Small intestine (tissue), 16 donors: ENCODE data around the gene LRRN4CL. TPM values are rescaled to one million over a fixed set of nuclear protein-coding genes. Genes with fewer than 3 reads are reported as not detected.
"Not testable (repeated sequence)": the region's sequence is repeated elsewhere in the genome, so short reads cannot be mapped to it uniquely, and the experiment has no call there.

Source experiments
- DNase-seq, 2 donors: peaks; one replicate each; pipeline versions ENCODE4 v3.0.0 to v3.0.0-alpha.2; 2013
- FAIRE-seq: peaks from 2 replicates; lab custom pipeline; 2012; peaks lifted over from hg19 to GRCh38; lab: Jason Lieb, UNC
- H3K27ac ChIP-seq, 3 donors: one replicate each; pipeline ENCODE4 v1.5.1; 2013; ENCODE audit warnings: low read length in 2 of 3, mild to moderate bottlenecking in 2 of 3, control low read depth in 1 of 3, inconsistent platforms in 1 of 3, low read depth in 1 of 3, moderate library complexity in 1 of 3
- H3K27me3 ChIP-seq, 3 donors: one replicate each; pipeline ENCODE4 v1.6.1; 2013; ENCODE audit warnings: low read length in 3 of 3, inconsistent platforms in 1 of 3; ENCODE audit not compliant: control insufficient read depth in 3 of 3, insufficient read depth in 3 of 3
- H3K36me3 ChIP-seq, 3 donors: one replicate each; pipeline ENCODE4 v1.6.1; 2013; ENCODE audit warnings: low read length in 3 of 3, inconsistent platforms in 1 of 3, low read depth in 1 of 3, mild to moderate bottlenecking in 1 of 3, moderate library complexity in 1 of 3; ENCODE audit not compliant: control insufficient read depth in 3 of 3, insufficient read depth in 2 of 3
- H3K4me1 ChIP-seq, 3 donors: one replicate each; pipeline ENCODE4 v1.6.1; 2013; ENCODE audit warnings: low read length in 2 of 3, inconsistent platforms in 1 of 3, low read depth in 1 of 3, mild to moderate bottlenecking in 1 of 3, moderate library complexity in 1 of 3; ENCODE audit not compliant: control insufficient read depth in 3 of 3, insufficient read depth in 2 of 3
- H3K4me3 ChIP-seq, 3 donors: one replicate each; pipeline ENCODE4 v1.5.1; 2013; ENCODE audit warnings: low read length in 3 of 3, control low read depth in 1 of 3, inconsistent platforms in 1 of 3, low read depth in 1 of 3, mild to moderate bottlenecking in 1 of 3, moderate library complexity in 1 of 3
- H3K9me3 ChIP-seq, 2 donors: one replicate each; pipeline ENCODE4 v1.6.1; 2013; ENCODE audit warnings: low read depth in 1 of 2, low read length in 1 of 2; ENCODE audit not compliant: control insufficient read depth in 2 of 2, insufficient read depth in 1 of 2
- WGBS, 3 donors: extraction: QIAGEN DNeasy Blood & Tissue Kit; methylation state at CpG; one replicate each; pipeline ENCODE4 v1.1.7; 2013; 5-methylcytosine and 5-hydroxymethylcytosine counted together
- long read RNA-seq, 10 donors: transcript quantifications; one replicate each; lab custom pipeline, GENCODE V29; 2026
- polyA plus RNA-seq, 4 donors: library from polyadenylated mRNA; stranded (reverse) in 3 of 4; unstranded in 1 of 4; fragments of 200-250 nt in 3 of 4; fragments of 120-200 nt in 1 of 4; gene quantifications; one replicate each; pipeline versions ENCODE4 v1.2.1 to v1.2.3, GENCODE V29; 2013
- donor health status: healthy with polysubstance abuse.
- donor health status: control.
- donor health status: control.
- donor health status: Bipolar disorder and iron deficiency.
- donor health status: healthy.

Gene LRRN4CL
- polyA plus RNA-seq: 1 to 10 TPM in 1 of 4 donors, under 1 TPM in 2, not detected in 1; 0.27 to 5.5 (median 0.55) TPM
- long read RNA-seq, donor 1: 0 reads
- long read RNA-seq, donor 2: 0 reads
- long read RNA-seq, donor 3, partial matches to known transcripts: 0 of 1 reads
- long read RNA-seq, donor 3, other reads (novel, unspliced or antisense): 0 of 1 reads
- long read RNA-seq, donor 4: 0 reads
- long read RNA-seq, donor 5: 0 reads
- long read RNA-seq, donor 6: 0 reads
- long read RNA-seq, donor 7: 0 reads
- long read RNA-seq, donor 8, partial matches to known transcripts: 0 of 1 reads
- long read RNA-seq, donor 8, other reads (novel, unspliced or antisense): 0 of 1 reads
- long read RNA-seq, donor 9: 0 reads
- long read RNA-seq, donor 10, partial matches to known transcripts: 0 of 2 reads
- long read RNA-seq, donor 10, other reads (novel, unspliced or antisense): 0 of 2 reads

DNA sequence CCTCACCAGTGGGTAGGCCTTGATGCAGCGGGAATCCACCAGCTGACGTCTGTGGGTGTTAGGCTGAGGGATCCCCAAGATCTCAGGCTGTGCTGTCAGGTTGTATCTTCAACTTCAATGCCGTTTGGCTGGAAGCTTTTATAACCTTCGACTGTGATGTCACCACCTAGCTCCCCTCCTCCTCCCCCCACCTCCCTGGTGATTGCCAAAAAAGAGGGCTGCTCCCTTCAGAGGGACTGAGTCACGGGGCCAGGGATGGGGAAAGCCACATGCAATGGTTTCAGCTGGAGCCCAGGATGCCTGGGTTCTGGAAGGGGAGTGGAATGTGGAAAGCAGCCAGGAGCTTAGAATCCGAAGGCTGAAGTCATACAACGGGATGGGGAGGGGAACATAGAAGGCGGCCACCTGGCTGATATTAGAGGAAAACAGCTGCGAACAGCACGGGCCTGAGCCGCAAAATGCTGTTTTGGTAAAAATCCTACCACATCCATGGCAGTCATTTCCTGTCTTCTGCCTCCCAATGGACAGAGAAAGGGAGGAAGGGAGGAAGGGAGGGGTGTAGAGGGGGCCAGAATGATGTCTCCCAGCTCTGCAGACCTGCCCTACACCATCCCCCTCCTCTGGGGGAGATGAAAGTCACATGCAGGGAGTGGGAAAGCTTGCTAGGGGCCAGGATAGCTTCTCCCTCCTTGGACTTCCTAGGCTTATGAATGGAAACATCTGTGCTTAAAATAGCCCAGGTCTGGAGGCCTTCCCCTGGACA lies at the start of gene LRRN4CL:
TSS of gene LRRN4CL (minus strand) at position 110 of the 763 bp plus-strand sequence. CDS start 1,022 bp downstream, outside the sequence.
- peak within 1 kb of the TSS in 1 of 3 donors; percentile 33 for H3K4me3 ChIP-seq
- WGBS, 3 donors: 45 to 52% (median 47%) methylated on average over 11 of the region's 11 CpGs
- peak within 1 kb of the TSS in 2 of 3 donors; percentile 67 to 76 for H3K27ac ChIP-seq

DNA sequence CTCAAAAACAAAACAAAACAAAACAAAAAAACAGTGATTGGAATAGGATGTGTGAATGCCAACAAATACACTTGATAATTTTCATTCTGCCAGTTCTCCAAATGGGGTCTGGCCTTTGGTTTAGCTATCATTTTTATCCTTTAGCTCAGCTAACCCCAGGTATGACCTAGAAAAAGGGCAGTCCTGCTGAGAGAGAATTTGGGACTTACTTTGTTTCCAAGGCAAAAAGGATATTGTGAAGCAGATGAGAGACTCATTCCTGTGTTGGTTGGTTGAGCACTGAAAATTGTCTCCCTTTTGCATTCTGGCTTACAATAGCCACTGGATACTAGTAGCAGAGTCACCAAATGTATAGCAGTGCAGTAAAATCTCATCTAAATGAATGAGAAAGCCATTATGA lies 47.9 kb upstream of the LRRN4CL start:
- no peak for DNase-seq
- no peak overlapping the region for H3K4me3 ChIP-seq
- H3K27ac ChIP-seq: no peak overlapping the region
- no peak for FAIRE-seq
- no peaks in the 10 kb centered on the region for H3K27me3 ChIP-seq
- no peaks in the 10 kb centered on the region for H3K9me3 ChIP-seq
- H3K4me1 ChIP-seq: no peaks in the 10 kb centered on the region
- peaks cover 4 to 66% (median 16%) of the 10 kb centered on the region in 3 donors for H3K36me3 ChIP-seq

More for the DNA sequence above, at the start of gene LRRN4CL:
- DNase-seq (peak in 1 of 2 donors; percentile 36), FAIRE-seq (no peak)
- peaks cover 0 to 14% (median 4%) of the 10 kb centered on the region in 3 donors for H3K4me1 ChIP-seq
- H3K36me3 ChIP-seq: peaks cover 0 to 54% (median 15%) of the 10 kb centered on the region in 3 donors
- H3K9me3 ChIP-seq: no peaks in the 10 kb centered on the region
- H3K27me3 ChIP-seq: peaks cover 0 to 22% (median 0%) of the 10 kb centered on the region in 3 donors

DNA sequence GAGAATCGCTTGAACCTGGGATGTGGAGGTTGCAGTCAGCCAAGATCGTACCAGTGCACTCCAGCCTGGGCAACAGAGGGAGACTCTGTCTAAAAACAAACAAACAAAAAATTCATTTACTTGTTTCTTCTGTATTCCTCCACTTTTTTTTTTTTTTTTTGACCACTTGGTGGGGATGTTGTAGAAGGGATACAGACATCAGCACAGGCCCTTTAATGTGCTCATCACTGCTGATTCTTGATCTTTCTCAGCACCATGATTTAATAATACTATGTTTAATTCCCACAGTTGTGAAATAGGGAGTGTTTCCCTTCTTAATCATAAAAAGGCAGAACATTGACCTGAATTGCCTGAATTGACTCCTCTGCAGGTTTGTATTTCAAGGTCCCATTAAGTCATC lies 43.5 kb upstream of the LRRN4CL start:
- FAIRE-seq (no peak), DNase-seq (no peak)
- no peak overlapping the region for H3K4me3 ChIP-seq
- H3K36me3 ChIP-seq: peaks cover 4 to 45% (median 7%) of the 10 kb centered on the region in 3 donors
- no peak overlapping the region for H3K27ac ChIP-seq
- H3K9me3 ChIP-seq: no peaks in the 10 kb centered on the region
- peaks cover 2% of the 10 kb centered on the region in 3 donors for H3K4me1 ChIP-seq
- 74 to 88% (median 77%) methylated on average over 2 of the region's 2 CpGs for WGBS, 3 donors
- H3K27me3 ChIP-seq: no peaks in the 10 kb centered on the region

DNA sequence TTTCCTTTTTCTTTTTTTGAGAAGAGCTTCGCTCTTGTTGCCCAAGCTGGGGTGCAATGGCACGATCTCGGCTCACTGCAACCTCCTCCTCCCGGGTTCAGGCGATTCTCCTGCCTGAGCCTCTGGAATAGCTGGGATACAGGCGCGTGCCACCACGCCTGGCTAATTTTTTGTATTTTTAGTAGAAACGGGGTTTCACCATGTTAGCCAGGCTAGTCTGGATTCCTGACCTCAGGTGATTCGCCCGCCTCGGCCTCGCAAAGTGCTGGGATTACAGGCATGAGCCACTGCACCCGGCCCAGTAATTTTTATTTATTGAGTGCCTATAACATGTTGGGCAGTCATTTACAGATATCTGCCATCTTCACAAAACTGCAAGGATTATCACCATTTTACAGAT lies 40.7 kb upstream of the LRRN4CL start:
- H3K4me3 ChIP-seq, H3K27me3 ChIP-seq, FAIRE-seq, H3K4me1 ChIP-seq, DNase-seq, H3K27ac ChIP-seq, H3K9me3 ChIP-seq: not testable (repeated sequence)
- H3K36me3 ChIP-seq: peaks cover 3 to 31% (median 4%) of the 10 kb centered on the region in 3 donors
- WGBS, 3 donors: 73 to 86% (median 73%) methylated on average over 14 of the region's 14 CpGs

DNA sequence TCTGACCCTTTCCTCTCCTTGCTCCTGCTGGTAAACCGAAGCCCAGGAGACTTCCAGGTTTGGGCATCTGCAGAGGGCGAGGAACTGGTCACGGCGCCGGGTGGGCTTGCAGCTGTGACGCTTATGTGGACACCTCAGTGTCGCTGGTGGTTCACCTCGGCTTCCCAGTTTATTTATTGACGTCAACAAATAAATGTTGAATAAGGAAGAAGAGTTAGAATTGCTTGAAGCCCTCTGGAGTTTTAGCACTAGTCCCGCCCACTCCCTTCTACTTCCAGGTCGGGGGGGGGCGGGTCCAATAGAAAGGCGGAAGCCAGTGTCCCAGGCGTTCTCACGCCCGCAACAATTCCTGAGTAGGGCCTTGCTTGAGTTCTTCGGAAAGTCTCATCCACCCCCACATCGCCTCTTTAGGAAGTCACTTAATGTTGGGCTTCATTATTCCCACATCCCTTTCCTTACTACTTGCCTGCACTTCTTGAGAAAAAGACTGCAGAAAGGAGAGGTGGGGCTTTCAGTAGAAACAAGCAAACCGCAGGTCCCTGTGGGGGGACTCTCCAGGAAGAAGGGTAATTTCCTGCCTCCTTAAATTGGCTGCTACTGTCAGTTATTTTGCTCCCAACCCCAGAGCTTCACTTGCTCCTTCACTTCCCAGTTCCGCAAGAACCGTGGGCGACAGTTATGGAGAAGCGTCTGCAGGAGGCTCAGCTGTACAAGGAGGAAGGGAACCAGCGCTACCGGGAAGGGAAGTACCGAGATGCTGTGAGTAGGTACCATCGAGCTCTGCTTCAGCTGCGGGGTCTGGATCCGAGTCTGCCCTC lies 39.0 kb upstream of the LRRN4CL start, which contains the start of gene TTC9C:
TSS of gene TTC9C (plus strand) at position 316 of the 818 bp plus-strand sequence. CDS start at position 679, 363 bp downstream.
- no peak for FAIRE-seq
- H3K36me3 ChIP-seq: peaks cover 5 to 21% (median 6%) of the 10 kb centered on the region in 3 donors

DNA sequence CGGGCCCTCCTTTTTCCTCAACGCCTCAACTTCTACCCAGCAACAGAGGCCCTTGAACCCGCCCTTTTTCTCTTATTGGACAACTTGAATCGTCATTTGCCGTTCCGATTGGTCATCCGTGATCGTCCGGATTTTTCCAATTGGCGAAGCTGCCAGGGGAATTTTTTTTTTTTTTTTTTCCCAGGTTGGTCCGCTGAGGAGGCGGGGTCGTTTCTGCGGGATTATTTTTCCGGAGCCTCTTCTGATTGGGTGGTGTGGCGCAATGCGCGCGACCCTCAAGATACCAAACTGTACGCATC lies 38.5 kb upstream of the LRRN4CL start:
- no peak for FAIRE-seq
- 0 to 1% (median 1%) methylated on average over 20 of the region's 20 CpGs for WGBS, 3 donors

More for the DNA sequence above, 39.0 kb upstream of the LRRN4CL start, which contains the start of gene TTC9C:
- peak within 1 kb of the TSS; percentile 90 to 95 (median 95) for H3K27ac ChIP-seq
- H3K4me1 ChIP-seq: peaks cover 2 to 10% (median 2%) of the 10 kb centered on the region in 3 donors
- no peaks in the 10 kb centered on the region for H3K9me3 ChIP-seq
- DNase-seq: peak; percentile 92
- H3K4me3 ChIP-seq: peak within 1 kb of the TSS; percentile 81 to 83 (median 82)
- no peaks in the 10 kb centered on the region for H3K27me3 ChIP-seq
- 0% methylated on average over 29 of the region's 29 CpGs for WGBS, 3 donors

DNA sequence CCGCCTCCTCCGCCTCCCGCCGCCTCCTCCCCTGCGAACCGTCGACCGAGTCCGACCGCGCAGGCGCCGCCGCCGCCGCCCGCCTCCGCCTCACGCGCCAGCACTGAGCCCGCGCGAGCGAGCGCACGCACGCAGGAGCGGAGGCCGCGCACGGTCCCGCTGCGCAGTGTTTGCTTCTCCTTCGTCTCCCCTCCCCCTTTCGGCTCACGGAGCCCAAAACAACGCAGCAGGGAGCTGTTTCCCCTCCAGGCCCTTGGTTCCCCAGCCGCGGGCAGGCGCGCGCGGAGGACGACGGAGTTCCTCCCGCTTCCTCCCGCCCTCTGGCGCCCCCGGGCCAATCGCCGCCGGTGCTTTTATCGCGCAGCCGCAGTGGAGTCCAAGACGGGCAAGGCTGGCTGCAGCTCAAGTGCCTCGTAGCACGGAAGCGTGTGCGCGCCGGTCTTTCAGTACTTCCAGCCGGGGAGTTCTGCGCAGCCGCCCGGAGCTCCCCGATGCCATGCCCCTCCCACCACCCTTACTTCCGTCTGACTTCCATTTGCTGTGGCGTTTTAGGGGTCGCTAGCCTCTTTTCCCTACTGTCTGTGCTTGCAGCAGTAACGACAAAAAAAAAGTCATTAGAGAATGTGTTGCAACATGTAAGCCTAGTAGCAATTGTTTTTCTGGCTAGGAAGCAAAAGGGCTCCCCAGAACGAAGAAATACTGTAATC lies 38.0 kb upstream of the LRRN4CL start, which contains the start of gene HNRNPUL2:
TSS of gene HNRNPUL2 (minus strand) at position 293 of the 707 bp plus-strand sequence. CDS start 301 bp downstream, outside the sequence.
- FAIRE-seq (no peak), DNase-seq (peak; percentile 99 to 100)
- H3K4me1 ChIP-seq: peaks cover 2 to 10% (median 2%) of the 10 kb centered on the region in 3 donors
- H3K36me3 ChIP-seq: peaks cover 7 to 29% (median 13%) of the 10 kb centered on the region in 3 donors
- peak within 1 kb of the TSS; percentile 90 to 95 (median 95) for H3K27ac ChIP-seq
- H3K27me3 ChIP-seq: no peaks in the 10 kb centered on the region
- H3K9me3 ChIP-seq: no peaks in the 10 kb centered on the region
- H3K4me3 ChIP-seq: peak within 1 kb of the TSS; percentile 81 to 83 (median 82)
- WGBS, 3 donors: 0 to 1% (median 1%) methylated on average over 61 to 72 of the region's 72 CpGs

More for the DNA sequence above, 38.5 kb upstream of the LRRN4CL start:
- peak; percentile 98 to 99 for DNase-seq
- Histone ChIP-seq H3K27me3 (no peaks in the 10 kb centered on the region), H3K27ac (peak overlapping the region; percentile 90 to 95 (median 95)), H3K36me3 (peaks cover 5 to 25% (median 8%) of the 10 kb centered on the region in 3 donors), H3K9me3 (no peaks in the 10 kb centered on the region), H3K4me1 (peaks cover 2 to 10% (median 2%) of the 10 kb centered on the region in 3 donors), H3K4me3 (peak overlapping the region; percentile 79 to 82 (median 81))
